Osteoblast (primary cell): ENCODE data around the gene PDE10A. TPM values are rescaled to one million over a fixed set of nuclear protein-coding genes. Genes with fewer than 3 reads are reported as not detected.

Experiments used
- DNase-seq: peaks from one replicate; pipeline ENCODE4 v3.0.0; 2011; ENCODE audit warnings: low spot score, mixed read lengths; ENCODE audit not compliant: insufficient read length; ENCODE audit errors: missing footprints
- H2AFZ ChIP-seq: 2 replicates; pipeline ENCODE4 v1.6.0; 2011; ENCODE audit warnings: mild to moderate bottlenecking, low read length
- H3K27ac ChIP-seq: 2 replicates; pipeline ENCODE4 v1.5.1; 2011; ENCODE audit warnings: mild to moderate bottlenecking, low read depth, low read length, moderate library complexity
- H3K27me3 ChIP-seq: 2 replicates; pipeline ENCODE4 v1.6.0; 2012; ENCODE audit warnings: mild to moderate bottlenecking, control low read depth, inconsistent platforms, low read length, moderate library complexity; ENCODE audit not compliant: insufficient read depth
- H3K36me3 ChIP-seq: 2 replicates; pipeline ENCODE4 v1.5.1; 2011; ENCODE audit warnings: mild to moderate bottlenecking, low read length, control low read depth, moderate library complexity; ENCODE audit not compliant: insufficient read depth
- H3K4me1 ChIP-seq: 2 replicates; pipeline ENCODE4 v1.5.1; 2011; ENCODE audit warnings: mild to moderate bottlenecking, low read length, control low read depth, moderate library complexity; ENCODE audit not compliant: insufficient read depth
- H3K4me2 ChIP-seq: 2 replicates; pipeline ENCODE4 v1.6.0; 2011; ENCODE audit warnings: mild to moderate bottlenecking, low read length; ENCODE audit not compliant: insufficient read depth
- H3K4me3 ChIP-seq: fragments of 200-600 bp; sonication (generic); 3 replicates; pipeline ENCODE4 v1.5.1; 2012; ENCODE audit warnings: mild to moderate bottlenecking, low read length, inconsistent platforms; ENCODE audit not compliant: insufficient read depth
- H3K79me2 ChIP-seq: 2 replicates; pipeline ENCODE4 v1.6.0; 2012; ENCODE audit warnings: mild to moderate bottlenecking, low read length, control low read depth, inconsistent platforms; ENCODE audit not compliant: insufficient read depth
- H3K9me3 ChIP-seq: 2 replicates; pipeline ENCODE4 v1.5.1; 2011; ENCODE audit warnings: low read depth, low read length, control low read depth
- H4K20me1 ChIP-seq: 2 replicates; pipeline ENCODE4 v1.6.0; 2012; ENCODE audit warnings: mild to moderate bottlenecking, low read length, control low read depth; ENCODE audit not compliant: insufficient read depth
- CTCF ChIP-seq: IDR thresholded peaks from 2 replicates; pipeline ENCODE4 v1.5.1; 2011; ENCODE audit warnings: mild to moderate bottlenecking, low read depth, low read length, moderate library complexity; ENCODE audit errors: extremely low read depth
- total RNA-seq: library from RNA; depleted of rRNA; stranded (reverse); fragments of >200 nt; gene quantifications from 2 replicates; pipeline ENCODE4 v1.2.3, GENCODE V29; 2012

PDE10A gene
- total RNA-seq, 1 donor = 3.3 TPM

DNA sequence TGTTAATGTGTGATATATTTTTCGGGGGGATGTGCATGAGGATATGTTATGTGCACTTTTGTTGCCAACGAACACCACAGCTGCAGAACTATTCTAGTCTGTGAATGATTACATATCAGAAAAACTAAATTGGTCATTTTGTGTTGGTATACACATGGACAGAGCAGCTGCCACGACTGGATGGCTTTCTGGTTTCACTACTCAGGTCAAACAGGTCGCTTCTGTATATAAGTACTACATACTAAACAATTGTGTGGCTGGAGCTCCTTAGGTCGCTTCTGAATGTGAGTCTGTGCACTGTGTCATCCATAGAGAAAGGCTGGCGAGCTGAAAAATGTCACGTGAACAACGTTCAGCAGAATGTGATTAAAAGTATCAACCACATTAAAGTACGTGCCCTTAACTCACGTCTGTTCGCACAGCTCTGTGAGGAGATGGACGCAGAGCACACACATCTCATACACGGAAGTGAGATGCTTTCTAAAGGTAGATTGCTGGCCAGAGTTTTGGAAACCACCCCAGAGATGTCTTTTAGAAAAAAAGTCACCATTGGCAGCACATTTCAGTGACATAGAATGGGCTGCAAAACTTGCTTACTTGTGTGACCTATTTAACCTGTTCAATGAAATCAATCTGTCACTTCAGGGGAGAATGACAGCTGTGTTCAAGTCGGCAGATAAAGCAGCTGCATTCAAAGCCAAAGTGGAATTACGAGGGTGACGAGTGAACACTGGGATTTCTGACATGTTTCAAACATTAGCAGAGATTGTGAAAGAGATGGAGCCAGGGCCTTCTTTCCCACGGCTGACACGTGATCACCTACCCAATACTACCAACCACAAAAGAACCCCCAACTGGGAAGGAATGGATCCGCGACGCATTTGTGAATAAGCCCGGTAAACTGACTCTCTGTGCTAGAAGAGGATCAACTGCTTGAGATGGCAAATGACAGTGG lies 176.6 kb downstream of the PDE10A start:
- no peaks in the 10 kb centered on the region for H3K27me3 ChIP-seq
- H4K20me1 ChIP-seq = no peaks in the 10 kb centered on the region
- no peaks in the 10 kb centered on the region for H3K36me3 ChIP-seq
- H3K4me1 ChIP-seq = no peaks in the 10 kb centered on the region
- H2AFZ ChIP-seq = no peak overlapping the region
- no peak overlapping the region for H3K4me2 ChIP-seq
- no peaks in the 10 kb centered on the region for H3K79me2 ChIP-seq
- H3K4me3 ChIP-seq = no peak overlapping the region
- peaks cover 3% of the 10 kb centered on the region for H3K9me3 ChIP-seq
- no peak for DNase-seq
- no peak for TF ChIP-seq CTCF
- H3K27ac ChIP-seq = no peak overlapping the region

GRCh38 chr6:165484178-165484889 lies 178.7 kb downstream of the PDE10A start:
- Histone ChIP-seq H3K79me2 (no peaks in the 10 kb centered on the region), H3K36me3 (no peaks in the 10 kb centered on the region), H3K4me3 (no peak overlapping the region), H3K4me1 (no peaks in the 10 kb centered on the region), H3K27me3 (no peaks in the 10 kb centered on the region), H3K27ac (no peak overlapping the region), H3K9me3 (peaks cover 3% of the 10 kb centered on the region), H2AFZ (no peak overlapping the region), H3K4me2 (no peak overlapping the region), H4K20me1 (no peaks in the 10 kb centered on the region)
- TF ChIP-seq CTCF = no peak
- no peak for DNase-seq

DNA sequence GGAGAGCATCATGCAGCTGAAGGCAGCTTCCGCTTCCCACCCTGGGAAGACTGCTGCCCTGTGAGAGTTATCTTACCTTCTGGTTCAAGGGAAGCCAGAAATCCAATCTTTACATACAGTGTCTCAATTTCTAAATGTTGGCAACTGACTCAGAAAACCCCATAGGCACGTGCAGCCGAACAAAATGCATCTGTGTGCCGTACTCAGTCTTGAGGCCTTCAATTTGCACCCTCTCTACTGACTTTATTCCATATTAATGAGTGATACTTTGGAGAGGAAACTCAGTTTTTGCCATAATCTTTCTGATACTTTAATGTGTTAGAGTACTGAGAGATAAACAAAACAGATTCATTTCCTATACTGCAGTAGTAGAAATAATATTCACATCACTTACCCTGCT lies 181.1 kb downstream of the PDE10A start:
- Histone ChIP-seq H3K9me3 (no peaks in the 10 kb centered on the region), H2AFZ (no peak overlapping the region), H3K79me2 (no peaks in the 10 kb centered on the region), H3K27me3 (no peaks in the 10 kb centered on the region), H3K36me3 (no peaks in the 10 kb centered on the region), H3K4me2 (no peak overlapping the region), H3K4me1 (no peaks in the 10 kb centered on the region), H4K20me1 (no peaks in the 10 kb centered on the region), H3K4me3 (no peak overlapping the region), H3K27ac (no peak overlapping the region)
- no peak for DNase-seq
- TF ChIP-seq CTCF = no peak

GRCh38 chr6:165480916-165481315 lies 182.1 kb downstream of the PDE10A start:
- no peak overlapping the region for H3K4me2 ChIP-seq
- TF ChIP-seq CTCF = no peak
- no peaks in the 10 kb centered on the region for H3K9me3 ChIP-seq
- no peaks in the 10 kb centered on the region for H3K27me3 ChIP-seq
- no peak overlapping the region for H3K27ac ChIP-seq
- H4K20me1 ChIP-seq = no peaks in the 10 kb centered on the region
- H2AFZ ChIP-seq = no peak overlapping the region
- DNase-seq = no peak
- H3K79me2 ChIP-seq = no peaks in the 10 kb centered on the region
- no peaks in the 10 kb centered on the region for H3K36me3 ChIP-seq
- H3K4me3 ChIP-seq = no peak overlapping the region
- H3K4me1 ChIP-seq = no peaks in the 10 kb centered on the region
